ENCODE results near the gene CTU1. TPM values are rescaled to one million over a fixed set of nuclear protein-coding genes. Genes with fewer than 3 reads are reported as not detected.

Gene CTU1
- total RNA-seq, 2 experiments from 2014 or later: 11.5 to 12.1 TPM

GRCh38 chr19:51114087-51114729 lies 6.0 kb upstream of the CTU1 start:
- CTCF ChIA-PET: interaction anchor here (1.1 kb wide), 1 partner anchor 14 kb away, joined by 3 read pairs; no protein-coding TSS in a partner anchor
- POLR2A ChIA-PET: no interaction called here

GRCh38 chr19:51111606-51112005 lies 3.4 kb upstream of the CTU1 start:
- CTCF ChIA-PET: no interaction called here
- POLR2A ChIA-PET: no interaction called here

- CTCF ChIA-PET: interaction anchor here (1.1 kb wide), 1 partner anchor 9 kb away, joined by 8 read pairs; no protein-coding TSS in a partner anchor
- POLR2A ChIA-PET: no interaction called here
Measured at GRCh38 chr19:51110666-51110971, 2.4 kb upstream of the CTU1 start.

- ChIA-PET CTCF (no interaction called here), POLR2A (no interaction called here)
Measured at GRCh38 chr19:51108805-51109146, 567 bp upstream of the CTU1 start.

GRCh38 chr19:51107406-51108065 lies 673 bp downstream of the CTU1 start:
- CTCF ChIA-PET: no interaction called here
- POLR2A ChIA-PET: no interaction called here

GRCh38 chr19:51103926-51104341 lies 4.3 kb downstream of the CTU1 start:
- CTCF ChIA-PET: interaction anchor here (0.7 kb wide), 1 partner anchor 64 kb away, joined by 4 read pairs; no protein-coding TSS in a partner anchor
- POLR2A ChIA-PET: no interaction called here

- ChIA-PET CTCF (no interaction called here), POLR2A (no interaction called here)
Measured at GRCh38 chr19:51102991-51103390, 5.2 kb downstream of the CTU1 start.

GRCh38 chr19:51101171-51101865 lies 6.9 kb downstream of the CTU1 start:
- CTCF ChIA-PET: interaction anchor here (0.7 kb wide), 1 partner anchor 179 kb away, joined by 3 read pairs; no protein-coding TSS in a partner anchor
- POLR2A ChIA-PET: no interaction called here

- POLR2A ChIA-PET: no interaction called here
- CTCF ChIA-PET: no interaction called here
Measured at GRCh38 chr19:51100601-51101000, 7.6 kb downstream of the CTU1 start.

- ChIA-PET CTCF (interaction anchor here (1.1 kb wide), 1 partner anchor 15 kb away, joined by 3 read pairs; no protein-coding TSS in a partner anchor), POLR2A (no interaction called here)
Measured at GRCh38 chr19:51099047-51099382, 9.2 kb downstream of the CTU1 start.

- CTCF ChIA-PET: no interaction called here
- POLR2A ChIA-PET: no interaction called here
Measured at GRCh38 chr19:51098365-51099046, 9.7 kb downstream of the CTU1 start.

GRCh38 chr19:51097796-51098195 lies 10.4 kb downstream of the CTU1 start:
- CTCF ChIA-PET: no interaction called here
- POLR2A ChIA-PET: no interaction called here

GRCh38 chr19:51097166-51097738 lies 11.0 kb downstream of the CTU1 start:
- POLR2A ChIA-PET: no interaction called here
- CTCF ChIA-PET: interaction anchor here (1.8 kb wide), 1 partner anchor 175 kb away, joined by 4 read pairs; no protein-coding TSS in a partner anchor

- ChIA-PET CTCF (interaction anchor here (1.8 kb wide), 1 partner anchor 174 kb away, joined by 4 read pairs; no protein-coding TSS in a partner anchor), POLR2A (no interaction called here)
Measured at GRCh38 chr19:51096473-51097165, 11.6 kb downstream of the CTU1 start.

- POLR2A ChIA-PET: no interaction called here
- CTCF ChIA-PET: interaction anchor here (0.6 to 1.4 kb wide), 12 partner anchors 10 to 1229 kb away, joined by 3 to 5 read pairs (median 3); no protein-coding TSS in a partner anchor
Measured at GRCh38 chr19:51094696-51095279, 13.4 kb downstream of the CTU1 start.

- ChIA-PET POLR2A (no interaction called here), CTCF (interaction anchor here (1.1 to 1.4 kb wide), 2 partner anchors 16 to 94 kb away, joined by 3 read pairs; no protein-coding TSS in a partner anchor)
Measured at GRCh38 chr19:51093510-51094345, 14.5 kb downstream of the CTU1 start.

- ChIA-PET POLR2A (no interaction called here), CTCF (no interaction called here)
Measured at GRCh38 chr19:51093101-51093500, 15.1 kb downstream of the CTU1 start.
